ENCODE measurements around the gene MAFG. TPM values are rescaled to one million over a fixed set of nuclear protein-coding genes. Genes with fewer than 3 reads are reported as not detected.

Gene MAFG
- total and polyA plus RNA-seq, 2 of the 13 experiments (the other 11 are each of a cell fraction or from before 2014, with no cell fraction given): 14.5 to 20.0 TPM

DNA sequence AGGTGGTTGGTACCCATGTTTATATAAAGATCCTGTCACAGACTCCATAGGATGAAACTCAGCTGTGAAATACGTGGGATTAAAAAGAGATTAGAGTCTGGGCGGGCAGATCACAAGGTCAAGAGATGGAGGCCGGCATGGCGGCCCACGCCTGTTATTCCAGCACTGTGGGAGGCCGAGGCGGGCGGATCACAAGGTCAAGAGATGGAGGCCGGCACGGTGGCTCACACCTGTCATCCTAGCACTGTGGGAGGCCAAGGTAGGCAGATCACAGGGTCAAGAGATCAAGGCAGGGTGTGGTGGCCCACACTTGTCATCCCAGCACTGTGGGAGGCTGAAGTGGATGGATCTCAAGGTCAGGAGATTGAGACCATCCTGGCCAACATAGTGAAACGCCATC, 32.1 kb downstream of the MAFG start:
- WGBS (ENCODE audit: low lambda C conversion rate): 98% methylated on average over 11 of the region's 11 CpGs
- Histone ChIP-seq H3K4me2 (ENCODE audit: low read depth, low read length) (no peak overlapping the region), H3K4me3 (replicated peaks in 1 of 3; ENCODE audit: insufficient read depth in 1 of 3, low read depth in 2 of 3, low read length in 3 of 3) (no peak overlapping the region), H3K27me3 (ENCODE audit: control insufficient read depth in 1 of 2, insufficient read depth in 2 of 2, low read length in 2 of 2) (peaks cover 0 to 5% of the 10 kb centered on the region in 2 experiments; a peak in 2 of 5 replicates), H3K9ac (ENCODE audit: insufficient read depth, low read depth, low read length) (no peak overlapping the region), H3K27ac (ENCODE audit: extremely low read length, insufficient read depth, low read length) (no peak overlapping the region), H4K20me1 (ENCODE audit: insufficient read depth, low read length) (no peaks in the 10 kb centered on the region; the same call in 1 of the 2 replicates), H3K4me1 (ENCODE audit: insufficient read depth, low read length) (peaks cover 15% of the 10 kb centered on the region), H3K36me3 (replicated peaks in 1 of 2; ENCODE audit: control insufficient read depth in 1 of 2, insufficient read depth in 2 of 2, low read length in 2 of 2) (peaks cover 17 to 34% of the 10 kb centered on the region in 2 experiments; a peak in 4 of 5 replicates), H3K79me2 (ENCODE audit: insufficient read depth, low read length) (peaks cover 16% of the 10 kb centered on the region), H3K9me3 (ENCODE audit: low read length) (no peaks in the 10 kb centered on the region), H2AFZ (ENCODE audit: low read length) (no peak overlapping the region)
- ChIA-PET CTCF (ENCODE audit: low intra/inter-chr PET ratio, low total read pairs) (no interaction called here), POLR2A (no interaction called here)
- no peak for DNase-seq (ENCODE audit: low spot score)
- intact Hi-C loops (cut with micrococcal nuclease; ENCODE audit: unreplicated experiment): no loop called here
- no peak for TF ChIP-seq RXRB (CRISPR knock-in tag; IDR thresholded peaks at IDR 0.05; ENCODE audit: borderline replicate concordance)
- no peak for TF ChIP-seq ZNF724P (CRISPR knock-in tag; IDR thresholded peaks at IDR 0.05; ENCODE audit: borderline replicate concordance)
- no peak for TF ChIP-seq RNF2 (conservative IDR thresholded peaks at IDR 0.05; ENCODE audit: low read depth)
- no peak for TF ChIP-seq BCL6 (CRISPR knock-in tag; IDR thresholded peaks at IDR 0.05)
- TF ChIP-seq ZNF768 (CRISPR knock-in tag; IDR thresholded peaks at IDR 0.05): no peak
- TF ChIP-seq ZBTB8A (CRISPR knock-in tag; IDR thresholded peaks at IDR 0.05; ENCODE audit: borderline replicate concordance, low read depth): no peak
- TF ChIP-seq ZNF20 (CRISPR knock-in tag; IDR thresholded peaks at IDR 0.05): no peak
- TF ChIP-seq HDAC1 (CRISPR knock-in tag; IDR thresholded peaks at IDR 0.05): no peak
- TF ChIP-seq SPEN (CRISPR knock-in tag; IDR thresholded peaks at IDR 0.05; ENCODE audit: low read depth): no peak
- no peak for TF ChIP-seq ZNF30 (CRISPR knock-in tag; IDR thresholded peaks at IDR 0.05)
- TF ChIP-seq PHF20 (CRISPR knock-in tag; IDR thresholded peaks at IDR 0.05): no peak
- TF ChIP-seq BORCS8-MEF2B (CRISPR knock-in tag; IDR thresholded peaks at IDR 0.05): no peak
- TF ChIP-seq NFE2L2 (IDR thresholded peaks at IDR 0.05; ENCODE audit: low read length): no peak
- TF ChIP-seq ZNF34 (CRISPR knock-in tag; IDR thresholded peaks at IDR 0.05; ENCODE audit: borderline replicate concordance): no peak
- no peak for TF ChIP-seq ZNF451 (CRISPR knock-in tag; IDR thresholded peaks at IDR 0.05)
- TF ChIP-seq ZNF598 (CRISPR knock-in tag; IDR thresholded peaks at IDR 0.05; ENCODE audit: borderline replicate concordance): no peak
- no peak for TF ChIP-seq ZNF260 (CRISPR knock-in tag; IDR thresholded peaks at IDR 0.05; ENCODE audit: borderline replicate concordance, low read depth)
- TF ChIP-seq ZNF678 (CRISPR knock-in tag; IDR thresholded peaks at IDR 0.05): no peak
- TF ChIP-seq, protein P1, sequence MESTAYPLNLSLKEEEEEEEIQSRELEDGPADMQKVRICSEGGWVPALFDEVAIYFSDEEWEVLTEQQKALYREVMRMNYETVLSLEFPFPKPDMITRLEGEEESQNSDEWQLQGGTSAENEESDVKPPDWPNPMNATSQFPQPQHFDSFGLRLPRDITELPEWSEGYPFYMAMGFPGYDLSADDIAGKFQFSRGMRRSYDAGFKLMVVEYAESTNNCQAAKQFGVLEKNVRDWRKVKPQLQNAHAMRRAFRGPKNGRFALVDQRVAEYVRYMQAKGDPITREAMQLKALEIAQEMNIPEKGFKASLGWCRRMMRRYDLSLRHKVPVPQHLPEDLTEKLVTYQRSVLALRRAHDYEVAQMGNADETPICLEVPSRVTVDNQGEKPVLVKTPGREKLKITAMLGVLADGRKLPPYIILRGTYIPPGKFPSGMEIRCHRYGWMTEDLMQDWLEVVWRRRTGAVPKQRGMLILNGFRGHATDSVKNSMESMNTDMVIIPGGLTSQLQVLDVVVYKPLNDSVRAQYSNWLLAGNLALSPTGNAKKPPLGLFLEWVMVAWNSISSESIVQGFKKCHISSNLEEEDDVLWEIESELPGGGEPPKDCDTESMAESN (CRISPR knock-in tag; conservative IDR thresholded peaks at IDR 0.05): no peak
- no peak for TF ChIP-seq ZNF644 (CRISPR knock-in tag; IDR thresholded peaks at IDR 0.05; ENCODE audit: low read depth)
- no peak for FAIRE-seq
- no TSS peak for BruUV-seq (replicated peaks)
- ATAC-seq: no peak
- in situ Hi-C loops (cut with HindIII; ENCODE audit: extremely low pct_ligation_motif_present, low pct_unique_long_range_greater_than_20kb): no loop called here

All from HepG2 (cell line).